NCI-H524 treated with DMSO at 0.1 percent for 48 hours (cell line): ENCODE results near the gene OCIAD1.
"Not testable (repeated sequence)": the region's sequence is repeated elsewhere in the genome, so short reads cannot be mapped to it uniquely, and the experiment has no call there.

Experiments used
- DNase-seq: peaks from one replicate; lab custom pipeline; 2025; lab: John Stamatoyannopoulos, UW

Gene OCIAD1

DNA sequence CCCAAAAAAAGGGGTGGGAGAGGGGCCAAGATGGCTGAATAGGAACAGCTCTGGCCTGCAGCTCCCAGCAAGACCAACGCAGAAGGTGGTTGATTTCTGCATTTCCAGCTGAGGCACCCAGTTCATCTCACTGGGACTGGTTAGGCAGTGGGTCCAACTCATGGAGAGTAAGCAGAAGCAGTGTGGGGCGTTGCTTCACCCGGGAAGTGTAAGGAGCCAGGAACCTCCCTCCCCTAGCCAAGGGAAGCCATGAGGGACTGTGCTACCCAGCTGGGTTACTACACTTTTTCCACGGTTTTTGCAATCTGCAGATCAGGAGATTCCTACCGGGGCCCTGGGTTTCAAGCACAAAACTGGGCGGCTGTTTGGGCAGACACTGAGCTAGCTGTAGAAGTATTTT, 13.9 kb upstream of the OCIAD1 start:
- DNase-seq: no peak

DNA sequence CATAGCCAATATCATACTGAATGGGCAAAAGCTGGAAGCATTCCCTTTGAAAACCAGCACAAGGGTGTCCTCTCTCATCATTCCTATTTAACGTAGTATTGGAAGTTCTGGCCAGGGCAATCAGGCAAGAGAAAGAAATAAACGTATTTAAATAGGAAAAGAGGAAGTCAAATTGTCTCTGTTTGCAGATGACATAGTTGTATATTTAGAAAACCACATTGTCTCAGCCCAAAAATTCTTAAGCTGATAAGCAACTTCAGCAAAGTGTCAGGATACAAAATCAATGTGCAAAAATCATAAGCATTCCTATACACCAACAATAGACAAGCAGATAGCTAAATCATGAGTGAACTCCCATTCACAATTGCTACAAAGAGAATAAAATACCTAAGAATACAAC, 9.5 kb upstream of the OCIAD1 start:
- not testable (repeated sequence) for DNase-seq

DNA sequence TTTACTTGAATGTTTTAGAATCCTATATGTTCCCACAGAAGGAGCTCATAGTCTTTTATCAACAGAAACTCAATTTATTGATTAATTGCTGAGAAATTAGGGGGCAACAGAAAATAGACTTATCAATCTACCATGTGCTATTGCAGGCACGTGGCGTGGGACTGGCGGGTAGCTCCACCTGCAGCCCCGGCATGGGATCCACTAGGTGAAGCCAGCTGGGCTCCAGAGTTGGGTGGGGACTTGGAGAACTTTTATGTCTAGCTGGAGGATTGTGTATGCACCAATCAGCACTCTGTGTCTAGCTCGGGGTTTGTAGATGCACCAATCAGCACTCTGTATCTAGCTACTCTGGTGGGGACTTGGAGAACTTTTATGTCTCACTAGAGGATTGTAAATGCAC, 3.3 kb upstream of the OCIAD1 start:
- DNase-seq: no peak

DNA sequence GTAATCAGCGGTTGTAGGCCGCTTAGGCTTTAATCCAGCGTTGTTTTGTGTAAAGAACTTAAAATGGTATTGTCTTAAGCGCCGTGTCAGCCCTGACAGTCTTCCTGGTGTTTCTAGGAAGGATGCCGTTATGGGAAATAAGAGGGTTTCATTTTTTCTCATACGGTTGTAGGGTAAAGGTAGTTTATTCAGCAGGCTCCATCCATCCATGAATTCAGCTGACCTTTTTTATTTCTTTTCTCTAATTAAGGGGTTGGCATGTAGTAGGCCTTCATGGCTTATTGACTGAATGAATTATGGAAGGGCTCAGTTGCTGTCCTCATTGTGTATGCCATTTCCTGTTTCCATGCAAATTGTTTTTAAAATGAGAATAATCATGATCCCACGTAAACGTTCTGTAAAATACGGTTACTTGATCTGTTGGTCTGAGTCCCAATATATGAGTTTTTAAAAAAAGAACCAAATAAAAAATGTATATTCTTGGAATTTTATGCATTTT, 693 bp downstream of the OCIAD1 start:
- no peak for DNase-seq

DNA sequence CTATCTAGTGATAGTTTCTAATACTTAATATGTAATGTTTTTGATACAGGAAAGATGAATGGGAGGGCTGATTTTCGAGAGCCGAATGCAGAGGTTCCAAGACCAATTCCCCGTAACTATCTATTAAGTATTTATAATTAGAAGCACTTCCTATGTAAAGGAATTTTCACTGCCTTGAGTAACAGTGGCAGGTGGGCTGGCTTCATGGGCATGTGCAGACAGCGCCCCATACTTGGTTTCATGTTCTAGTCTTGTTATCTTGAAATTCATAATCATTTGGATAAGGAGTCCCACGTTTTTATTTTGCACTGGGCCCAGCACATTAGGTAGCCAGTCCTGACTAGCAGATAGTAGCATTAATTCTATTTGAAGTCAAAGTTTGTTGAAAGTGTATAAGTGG, 1.7 kb downstream of the OCIAD1 start:
- DNase-seq: no peak

DNA sequence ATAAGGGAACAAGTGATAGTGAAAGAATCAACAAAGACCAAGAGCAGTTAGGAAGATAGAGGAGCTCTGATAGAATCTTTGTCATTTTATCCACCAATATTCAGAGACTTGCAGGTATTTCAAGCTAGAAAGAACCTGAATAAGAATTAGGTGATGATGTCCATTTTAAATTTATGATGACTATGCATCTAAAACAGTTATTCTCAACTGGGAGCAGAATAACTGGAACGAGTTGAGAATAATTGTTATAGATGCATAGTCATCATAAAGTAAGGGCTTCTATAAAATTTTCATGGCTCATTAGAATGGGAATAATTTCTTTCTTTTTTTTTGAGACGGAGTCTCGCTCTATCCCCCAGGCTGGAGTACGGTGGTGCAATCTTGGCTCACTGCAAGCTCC, 5.8 kb downstream of the OCIAD1 start:
- no peak for DNase-seq

DNA sequence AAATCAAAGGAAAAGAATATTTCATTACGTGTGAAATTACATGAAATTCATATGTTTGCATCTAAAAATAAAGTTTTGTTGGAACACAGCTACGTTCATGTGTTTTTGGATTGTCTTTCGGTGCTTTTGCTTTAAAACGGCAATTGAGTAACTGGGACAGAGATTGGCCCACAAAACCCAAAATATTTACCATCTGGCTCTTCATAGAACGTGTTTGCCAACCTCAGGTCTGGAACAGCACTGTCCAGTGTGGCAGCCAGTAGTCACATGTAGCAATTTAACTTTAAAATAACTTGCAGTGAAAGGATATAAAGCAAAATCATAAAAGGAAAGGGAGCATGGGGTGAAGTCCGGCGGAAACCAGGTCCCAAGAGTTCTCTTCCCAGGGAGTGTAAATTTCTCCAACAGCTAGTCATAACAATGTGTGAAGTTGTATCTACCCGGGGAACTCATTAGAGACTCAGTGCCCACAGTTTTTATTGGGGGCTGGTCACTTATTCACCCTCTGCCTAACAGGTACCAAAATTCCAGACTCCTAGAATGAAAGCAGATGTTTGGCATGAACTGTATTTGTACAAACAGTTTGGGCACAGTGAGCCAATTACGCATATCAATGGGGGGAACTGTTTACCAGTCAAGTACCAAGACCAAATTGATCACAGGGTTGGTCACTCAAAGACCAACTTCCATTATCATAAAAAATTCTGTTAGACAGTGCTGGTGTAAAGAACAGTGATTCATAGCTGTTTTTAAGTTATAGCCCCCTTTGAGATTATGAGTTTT, 10.3 kb downstream of the OCIAD1 start:
- DNase-seq: no peak

DNA sequence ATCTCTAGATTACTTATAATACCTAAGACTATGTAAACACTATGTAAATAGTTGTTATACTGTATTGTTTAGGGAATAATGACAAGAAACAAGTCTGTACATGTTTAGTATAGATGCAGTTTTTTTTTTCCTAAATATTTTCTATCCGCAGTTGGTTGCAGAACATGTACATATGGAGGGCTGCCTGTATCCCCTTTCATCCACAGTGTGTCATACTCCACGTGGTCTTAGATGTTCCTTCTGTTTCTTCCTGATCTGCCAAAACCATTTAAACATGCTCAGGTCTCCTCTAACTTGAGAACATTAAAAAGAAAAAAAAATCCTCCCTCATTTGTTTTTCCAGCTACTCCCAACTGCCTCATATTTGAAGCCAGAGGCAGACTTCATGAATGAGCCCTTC, 14.0 kb downstream of the OCIAD1 start:
- DNase-seq: peak; percentile 8

DNA sequence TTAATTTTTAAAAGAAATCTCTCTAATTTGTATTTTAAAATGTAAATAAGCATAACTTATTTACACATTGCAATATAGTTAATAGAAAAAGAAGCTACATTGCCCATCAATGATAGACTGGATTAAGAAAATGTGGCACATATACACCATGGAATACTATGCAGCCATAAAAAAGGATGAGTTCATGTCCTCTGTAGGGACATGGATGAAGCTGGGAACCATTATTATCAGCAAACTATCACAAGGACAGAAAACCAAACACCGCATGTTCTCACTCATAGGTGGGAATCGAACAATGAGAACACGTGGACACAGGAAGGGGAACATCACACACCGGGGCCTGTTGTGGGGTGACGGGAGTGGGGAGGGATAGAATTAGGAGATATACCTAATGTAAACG, 17.9 kb downstream of the OCIAD1 start:
- DNase-seq: not testable (repeated sequence)

DNA sequence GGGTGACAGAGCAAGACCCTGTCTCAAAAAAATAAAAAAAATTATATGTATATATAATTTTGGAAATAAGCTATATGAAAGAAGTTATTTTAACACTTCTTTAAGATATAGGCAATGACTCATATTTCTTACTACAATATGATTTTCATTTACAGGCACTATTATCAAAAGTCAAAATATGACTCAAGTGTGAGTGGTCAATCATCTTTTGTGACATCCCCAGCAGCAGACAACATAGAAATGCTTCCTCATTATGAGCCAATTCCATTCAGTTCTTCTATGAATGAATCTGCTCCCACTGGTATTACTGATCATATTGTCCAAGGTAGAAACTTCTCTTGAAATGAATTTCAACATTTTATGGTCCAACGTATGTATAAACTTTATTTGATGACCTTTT, 20.8 kb downstream of the OCIAD1 start:
- no peak for DNase-seq

DNA sequence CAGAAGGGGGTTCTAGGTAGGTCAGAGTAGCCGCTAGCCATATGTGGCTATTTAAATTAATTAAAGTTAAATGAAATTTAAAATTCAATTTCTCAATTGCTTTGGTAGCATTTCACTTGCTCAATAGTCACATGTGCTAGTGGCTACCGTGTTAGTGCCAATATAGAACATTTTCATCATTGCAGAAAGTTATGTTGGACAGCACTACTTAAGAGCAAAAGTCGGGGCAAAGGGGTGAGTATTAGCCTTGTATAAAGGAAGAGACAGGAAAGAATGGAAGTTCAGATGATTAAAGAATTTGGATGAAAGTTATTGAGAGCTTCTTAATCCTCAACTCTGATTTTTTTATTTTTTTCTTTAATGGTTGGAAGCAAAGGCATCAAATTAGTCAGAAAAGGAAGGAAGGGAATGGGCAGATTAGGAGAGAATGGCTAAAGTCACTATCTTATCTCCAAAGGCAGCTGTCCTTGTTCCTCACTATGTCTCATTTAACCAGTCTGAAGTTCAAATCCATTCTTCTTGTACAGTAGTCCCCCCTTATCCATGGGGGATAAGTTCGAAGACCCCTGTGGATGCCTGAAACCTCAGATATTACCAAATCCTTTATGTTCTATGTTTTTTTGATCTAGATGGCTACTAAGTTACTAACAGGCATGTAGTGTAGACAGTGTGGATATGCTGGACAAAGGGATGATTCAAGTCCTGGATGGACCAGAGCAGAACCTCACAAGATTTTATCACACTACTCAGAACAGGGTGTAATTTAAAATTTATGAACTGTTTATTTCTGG, 22.9 kb downstream of the OCIAD1 start:
- no peak for DNase-seq

DNA sequence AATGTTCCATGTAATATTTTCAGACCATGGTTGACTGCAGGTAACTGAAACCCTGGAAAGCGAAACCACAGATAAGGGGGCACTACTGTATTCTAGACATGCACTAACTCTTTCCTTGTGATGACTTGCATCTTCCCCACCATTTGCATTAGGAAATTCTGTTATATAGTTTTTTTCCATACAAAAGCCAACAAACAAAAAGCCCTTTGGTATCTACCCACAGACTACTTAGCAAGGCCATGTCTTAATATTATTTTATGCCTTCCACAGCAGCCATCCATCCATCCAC, 23.5 kb downstream of the OCIAD1 start:
- no peak for DNase-seq

DNA sequence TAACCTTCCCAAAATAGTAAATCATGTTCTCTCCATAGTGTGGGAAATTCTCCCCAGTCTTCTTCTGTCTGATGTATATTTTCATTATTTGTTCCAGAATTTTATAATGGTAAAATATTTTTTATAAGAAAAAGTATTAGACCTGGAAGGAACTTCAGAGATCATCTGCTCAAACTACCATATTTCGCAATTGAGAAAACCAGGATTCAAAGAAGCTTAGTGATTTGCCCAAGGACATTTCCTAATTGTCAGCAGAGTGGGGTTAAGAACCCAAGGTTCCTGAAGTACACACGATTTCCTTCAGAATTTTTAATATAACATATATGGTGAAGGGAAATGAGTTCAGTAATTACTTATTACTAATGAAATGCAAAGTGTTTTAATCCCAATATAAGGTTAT, 24.1 kb downstream of the OCIAD1 start:
- no peak for DNase-seq

DNA sequence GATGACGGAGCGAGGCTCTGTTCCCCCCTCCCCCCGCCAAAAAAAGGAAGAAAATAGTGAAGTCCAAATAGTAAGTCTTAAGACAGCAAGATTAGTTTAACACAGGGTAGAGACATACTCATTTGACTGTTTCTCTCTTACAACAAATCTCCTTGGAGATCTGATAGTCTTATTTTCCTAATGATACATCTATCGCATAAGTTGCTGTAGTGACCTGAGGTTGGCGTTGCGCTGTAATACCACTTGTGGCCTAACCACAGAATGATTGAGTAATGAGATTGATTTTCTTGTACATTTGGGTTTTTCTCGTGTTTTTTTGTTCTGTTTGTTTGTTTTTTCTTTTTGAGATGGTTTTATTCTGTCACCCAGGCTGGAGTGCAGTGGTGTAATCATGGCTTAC, 27.2 kb downstream of the OCIAD1 start:
- no peak for DNase-seq

DNA sequence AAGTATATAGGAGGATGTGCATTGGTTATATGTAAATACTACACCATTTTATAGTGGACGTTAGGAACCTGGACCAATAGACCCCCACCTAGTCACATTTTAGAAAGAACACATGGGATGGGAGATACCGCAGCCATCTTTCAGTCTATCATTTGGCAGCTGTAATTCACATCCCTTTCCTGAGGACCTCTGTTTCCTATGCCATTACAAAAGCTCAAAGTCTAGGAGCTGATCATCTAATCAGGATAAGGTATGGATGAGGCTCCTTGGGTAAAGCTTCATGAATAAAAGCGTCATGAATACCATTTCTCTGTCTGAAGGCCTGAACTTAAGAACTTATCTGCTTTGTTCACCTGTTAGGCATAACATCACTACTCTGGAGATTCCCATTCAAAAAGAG, 31.1 kb downstream of the OCIAD1 start:
- no peak for DNase-seq

DNA sequence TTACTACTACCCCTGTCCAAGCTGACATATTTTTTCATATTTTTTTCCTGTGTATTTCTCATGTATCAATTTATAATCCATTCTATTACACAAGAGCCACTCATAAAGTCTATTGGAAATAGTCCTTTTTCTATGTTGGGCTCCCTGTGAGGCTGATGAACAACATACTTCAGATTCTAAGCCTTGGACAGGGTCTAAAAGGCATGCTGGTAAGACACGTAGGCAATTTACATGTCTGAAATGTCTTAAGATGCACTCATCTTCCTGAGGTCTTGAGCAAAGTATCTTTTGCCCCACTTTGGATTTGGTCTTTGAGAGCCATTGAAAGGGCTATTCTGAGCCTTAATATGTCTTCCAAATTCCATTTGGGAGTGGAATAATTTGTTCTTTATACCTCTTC, 31.8 kb downstream of the OCIAD1 start:
- no peak for DNase-seq

DNA sequence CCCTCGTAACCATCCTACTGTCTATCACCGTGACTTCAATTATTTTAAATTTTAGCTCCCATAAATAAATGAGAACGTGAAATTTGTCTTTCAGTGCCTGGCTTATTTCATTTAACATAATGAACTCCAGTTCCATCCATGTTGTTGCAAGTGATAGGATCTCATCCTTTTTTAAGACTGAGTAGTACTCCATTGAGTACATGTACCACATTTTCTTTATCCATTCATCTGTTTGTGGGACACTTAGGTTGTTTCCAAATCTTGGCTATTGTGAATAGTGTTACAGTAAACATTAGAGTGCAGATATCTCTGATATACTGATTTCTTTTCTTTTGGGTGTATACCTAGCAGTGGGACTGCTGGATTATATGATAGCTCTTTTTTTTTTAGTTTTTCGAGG, 32.8 kb downstream of the OCIAD1 start:
- DNase-seq: no peak

DNA sequence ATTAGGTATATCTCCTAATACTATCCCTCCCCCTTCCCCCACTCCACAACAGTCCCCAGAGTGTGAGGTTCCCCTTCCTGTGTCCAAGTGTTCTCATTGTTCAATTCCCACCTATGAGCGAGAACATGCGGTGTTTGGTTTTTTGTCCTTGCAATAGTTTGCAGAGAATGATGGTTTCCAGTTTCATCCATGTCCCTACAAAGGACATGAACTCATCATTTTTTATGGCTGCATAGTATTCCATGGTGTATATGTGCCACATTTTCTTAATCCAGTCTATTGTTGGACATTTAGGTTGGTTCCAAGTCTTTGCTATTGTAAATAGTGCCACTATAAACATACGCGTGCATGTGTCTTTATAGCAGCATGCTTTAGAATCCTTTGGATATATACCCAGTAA, 33.8 kb downstream of the OCIAD1 start:
- DNase-seq: not testable (repeated sequence)

DNA sequence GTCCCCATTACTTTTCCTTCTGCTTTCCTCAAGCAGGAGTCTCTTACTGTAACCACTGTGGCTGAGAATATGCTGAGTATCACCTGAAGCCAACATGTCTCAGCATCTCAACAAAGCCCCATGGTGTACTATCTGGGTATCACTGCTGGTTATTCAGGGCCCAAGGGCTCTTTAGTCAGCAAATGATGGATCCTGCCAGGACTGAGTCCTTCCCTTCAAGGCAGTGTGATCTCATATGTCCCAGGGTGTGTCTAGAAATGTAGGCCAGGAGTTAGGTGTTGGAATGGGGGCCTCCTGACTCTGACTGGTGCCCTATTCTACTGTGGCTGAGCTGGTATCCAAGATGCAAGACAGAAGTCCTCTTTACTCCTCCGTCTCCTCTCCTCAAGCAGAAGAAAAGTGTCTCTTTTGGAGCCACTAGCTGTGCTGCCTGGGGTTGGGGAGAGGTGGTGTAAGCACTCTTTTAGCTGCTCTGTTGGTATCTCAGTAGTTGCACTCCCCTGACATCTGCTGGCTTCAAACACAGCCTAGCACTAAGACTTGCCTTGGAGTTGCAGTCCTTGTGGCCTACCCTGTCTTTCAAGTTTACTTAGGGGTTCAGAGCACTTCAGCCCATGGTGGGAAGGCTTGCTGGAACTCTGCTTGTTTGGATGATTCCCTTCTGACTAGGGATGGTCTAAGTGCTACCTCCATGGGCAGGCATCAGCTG, 47.1 kb downstream of the OCIAD1 start:
- DNase-seq: no peak

DNA sequence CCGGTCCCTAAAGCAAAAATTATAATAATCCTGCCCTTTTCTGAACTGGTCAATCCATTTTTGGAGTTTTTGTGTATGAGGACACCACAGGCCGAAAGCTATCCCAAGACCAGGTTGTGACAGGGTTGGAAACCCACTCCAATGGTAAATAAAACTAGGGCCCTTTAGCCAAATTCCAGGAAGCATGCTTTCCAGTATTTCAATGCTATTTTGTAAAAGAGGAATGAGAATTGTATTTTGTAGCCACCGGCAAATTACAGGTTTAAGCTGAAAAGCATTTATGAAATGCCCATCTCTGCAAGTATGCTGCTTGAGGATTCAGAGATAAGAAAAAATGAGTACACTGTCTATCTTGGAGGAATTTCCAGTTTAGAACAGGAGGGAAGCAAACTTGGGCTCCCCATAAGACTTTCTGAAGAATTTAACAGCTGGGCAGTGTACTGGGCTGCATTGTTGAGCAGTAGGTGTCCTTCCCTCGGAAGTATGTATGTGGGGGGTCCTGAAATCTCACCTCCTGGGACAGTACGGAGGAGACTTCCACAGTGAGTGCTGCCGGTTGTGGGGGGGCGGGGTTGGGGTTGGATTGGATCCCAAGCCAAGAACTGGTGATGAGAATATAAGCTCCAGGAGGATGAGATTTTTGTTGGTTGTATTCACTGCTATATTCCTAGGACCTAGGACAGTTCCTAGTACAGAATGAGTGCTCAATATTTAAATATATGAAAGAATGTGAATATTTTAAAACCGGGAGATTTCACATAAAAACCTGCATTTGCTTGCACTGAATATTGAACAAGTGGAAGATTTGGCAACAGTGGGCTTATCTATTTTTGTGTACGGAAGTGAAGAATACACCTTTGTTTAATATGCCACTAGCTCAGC, 48.9 kb downstream of the OCIAD1 start:
- no peak for DNase-seq

DNA sequence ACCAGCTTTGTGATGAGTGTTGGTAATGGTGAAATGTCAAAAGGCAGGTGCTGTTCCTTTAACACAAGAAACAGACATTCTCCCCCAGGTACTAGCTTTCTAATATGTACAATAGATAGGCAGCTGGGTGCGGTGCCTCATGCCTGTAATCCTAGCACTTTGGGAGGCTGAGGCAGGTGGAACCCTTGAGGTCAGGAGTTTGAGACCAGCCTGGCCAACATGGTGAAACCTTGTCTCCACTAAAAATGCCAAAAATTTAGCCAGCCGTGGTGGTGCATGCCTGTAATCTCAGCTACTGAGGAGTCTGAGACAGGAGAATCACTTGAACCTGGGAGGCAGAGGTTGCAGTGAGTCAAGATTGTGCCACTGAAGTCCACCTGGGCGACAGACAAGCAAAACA, 50.8 kb downstream of the OCIAD1 start:
- not testable (repeated sequence) for DNase-seq

DNA sequence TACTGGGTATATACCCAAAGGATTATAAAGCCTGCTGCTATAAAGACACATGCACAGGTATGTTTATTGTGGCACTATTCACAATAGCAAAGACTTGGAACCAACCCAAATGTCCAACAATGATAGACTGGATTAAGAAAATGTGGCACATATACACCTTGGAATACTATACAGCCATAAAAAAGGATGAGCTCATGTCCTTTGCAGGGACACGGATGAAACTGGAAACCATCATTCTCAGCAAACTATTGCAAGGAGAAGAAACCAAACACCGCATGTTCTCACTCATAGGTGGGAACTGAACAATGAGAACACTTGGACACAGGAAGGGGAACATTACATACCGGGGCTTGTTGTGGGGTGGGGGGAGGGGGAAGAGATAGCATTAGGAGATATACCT, 58.9 kb downstream of the OCIAD1 start:
- DNase-seq: not testable (repeated sequence)
